ENCODE measurements around the gene POLR2J.

DNA sequence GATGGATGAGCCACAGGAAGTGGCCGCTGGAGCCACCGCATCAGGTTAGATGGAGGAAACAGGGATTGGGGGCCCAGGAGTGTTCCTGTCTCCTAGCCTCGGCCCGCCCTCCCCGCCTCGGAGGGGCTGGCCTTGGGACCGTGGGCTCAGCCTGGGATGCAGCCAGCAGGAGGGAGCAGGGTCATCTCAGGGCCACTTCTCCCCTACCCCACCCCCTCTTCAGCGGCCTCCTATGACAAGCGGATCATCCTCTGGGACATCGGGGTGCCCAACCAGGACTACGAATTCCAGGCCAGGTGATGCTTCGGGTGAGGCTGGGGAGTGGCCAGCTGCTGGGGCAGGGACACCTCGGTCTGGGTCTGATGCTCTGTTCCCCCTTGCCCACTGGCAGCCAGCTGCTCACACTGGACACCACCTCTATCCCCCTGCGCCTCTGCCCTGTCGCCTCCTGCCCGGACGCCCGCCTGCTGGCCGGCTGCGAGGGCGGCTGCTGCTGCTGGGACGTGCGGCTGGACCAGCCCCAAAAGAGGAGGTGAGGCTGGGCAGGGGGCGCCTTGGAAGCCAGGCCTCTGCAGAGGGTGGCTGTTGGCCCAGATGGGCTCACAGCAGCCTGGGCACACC, 9.3 kb downstream of the POLR2J start:
- TF ChIP-seq, protein P1, sequence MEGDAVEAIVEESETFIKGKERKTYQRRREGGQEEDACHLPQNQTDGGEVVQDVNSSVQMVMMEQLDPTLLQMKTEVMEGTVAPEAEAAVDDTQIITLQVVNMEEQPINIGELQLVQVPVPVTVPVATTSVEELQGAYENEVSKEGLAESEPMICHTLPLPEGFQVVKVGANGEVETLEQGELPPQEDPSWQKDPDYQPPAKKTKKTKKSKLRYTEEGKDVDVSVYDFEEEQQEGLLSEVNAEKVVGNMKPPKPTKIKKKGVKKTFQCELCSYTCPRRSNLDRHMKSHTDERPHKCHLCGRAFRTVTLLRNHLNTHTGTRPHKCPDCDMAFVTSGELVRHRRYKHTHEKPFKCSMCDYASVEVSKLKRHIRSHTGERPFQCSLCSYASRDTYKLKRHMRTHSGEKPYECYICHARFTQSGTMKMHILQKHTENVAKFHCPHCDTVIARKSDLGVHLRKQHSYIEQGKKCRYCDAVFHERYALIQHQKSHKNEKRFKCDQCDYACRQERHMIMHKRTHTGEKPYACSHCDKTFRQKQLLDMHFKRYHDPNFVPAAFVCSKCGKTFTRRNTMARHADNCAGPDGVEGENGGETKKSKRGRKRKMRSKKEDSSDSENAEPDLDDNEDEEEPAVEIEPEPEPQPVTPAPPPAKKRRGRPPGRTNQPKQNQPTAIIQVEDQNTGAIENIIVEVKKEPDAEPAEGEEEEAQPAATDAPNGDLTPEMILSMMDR (IDR thresholded peaks at IDR 0.05; ENCODE audit: low read depth, low read length): no peak
- TF ChIP-seq EZH2phosphoT487 (IDR thresholded peaks at IDR 0.05; ENCODE audit: low read depth): no peak
